ENCODE data around the gene KRT6A. TPM values are rescaled to one million over a fixed set of nuclear protein-coding genes. Genes with fewer than 3 reads are reported as not detected.

The KRT6A gene
- polyA plus RNA-seq, 2 of the 4 experiments (the other 2 are of a cell fraction) = 0.04 to 0.14 TPM

DNA sequence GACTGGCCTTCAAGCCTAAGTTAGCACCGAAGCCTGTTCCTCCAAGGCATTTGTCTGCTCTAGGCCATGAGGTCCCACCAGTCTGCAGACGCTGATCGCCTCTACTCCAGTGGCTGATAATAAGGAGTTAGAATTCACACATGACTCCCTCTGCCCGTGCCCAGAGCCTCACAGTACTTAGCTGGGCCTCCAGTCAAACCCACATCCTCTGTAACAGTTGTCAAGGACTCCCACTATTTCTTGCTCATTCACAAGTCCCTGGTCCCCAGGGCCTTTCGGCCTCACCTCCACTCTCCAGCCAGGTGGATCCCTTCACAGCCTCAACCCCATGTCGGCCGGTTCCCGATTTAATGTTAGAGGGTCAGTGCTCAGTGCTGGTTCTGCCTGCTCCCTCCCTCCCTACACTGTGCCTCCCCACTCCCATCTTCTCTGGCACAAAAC, 33.5 kb upstream of the KRT6A start:
- TF ChIP-seq RAD21 (conservative IDR thresholded peaks at IDR 0.05 in 1 of 2, IDR thresholded peaks at IDR 0.05 in 1 of 2) (no peak), CEBPB (IDR thresholded peaks at IDR 0.05) (no peak), SREBF2 (IDR thresholded peaks at IDR 0.05) (no peak), HES2 (IDR thresholded peaks at IDR 0.05) (no peak)
- TF ChIP-seq, protein P1, sequence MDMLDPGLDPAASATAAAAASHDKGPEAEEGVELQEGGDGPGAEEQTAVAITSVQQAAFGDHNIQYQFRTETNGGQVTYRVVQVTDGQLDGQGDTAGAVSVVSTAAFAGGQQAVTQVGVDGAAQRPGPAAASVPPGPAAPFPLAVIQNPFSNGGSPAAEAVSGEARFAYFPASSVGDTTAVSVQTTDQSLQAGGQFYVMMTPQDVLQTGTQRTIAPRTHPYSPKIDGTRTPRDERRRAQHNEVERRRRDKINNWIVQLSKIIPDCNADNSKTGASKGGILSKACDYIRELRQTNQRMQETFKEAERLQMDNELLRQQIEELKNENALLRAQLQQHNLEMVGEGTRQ (IDR thresholded peaks at IDR 0.05) = no peak
- no peak for DNase-seq (ENCODE audit: low read depth in 1 of 2, low spot score in 1 of 2)
- ATAC-seq = no peak
- POLR2A ChIA-PET = no interaction called here
- Histone ChIP-seq H3K4me1 (peaks cover 15% of the 10 kb centered on the region), H3K4me3 (no peak overlapping the region), H3K27ac (no peak overlapping the region), H3K4me2 (no peak overlapping the region), H3K9me3 (no peaks in the 10 kb centered on the region)
- no peak for FAIRE-seq
- CTCF ChIA-PET = interaction anchor here (1.3 kb wide), 1 partner anchor 359 kb away, joined by 3 read pairs; no protein-coding TSS in a partner anchor
- 70% methylated on average over 8 of the region's 8 CpGs for WGBS (ENCODE audit: missing lambda C conversion rate)

GRCh38 chr12:52525661-52526499, 32.8 kb upstream of the KRT6A start:
- ATAC-seq = no peak
- TF ChIP-seq CHD2 (IDR thresholded peaks at IDR 0.05; ENCODE audit: low read length, partially characterized antibody) (no peak), HOXB5 (CRISPR knock-in tag; IDR thresholded peaks at IDR 0.05) (no peak), JUNB (IDR thresholded peaks at IDR 0.05) (no peak), PHF8 (IDR thresholded peaks at IDR 0.05; ENCODE audit: borderline replicate concordance, low read depth) (no peak), POLR2A (IDR thresholded peaks at IDR 0.05; ENCODE audit: low read length) (no peak), SREBF2 (IDR thresholded peaks at IDR 0.05) (no peak), FOSB (CRISPR knock-in tag; IDR thresholded peaks at IDR 0.05) (no peak)
- TF ChIP-seq, protein P2, sequence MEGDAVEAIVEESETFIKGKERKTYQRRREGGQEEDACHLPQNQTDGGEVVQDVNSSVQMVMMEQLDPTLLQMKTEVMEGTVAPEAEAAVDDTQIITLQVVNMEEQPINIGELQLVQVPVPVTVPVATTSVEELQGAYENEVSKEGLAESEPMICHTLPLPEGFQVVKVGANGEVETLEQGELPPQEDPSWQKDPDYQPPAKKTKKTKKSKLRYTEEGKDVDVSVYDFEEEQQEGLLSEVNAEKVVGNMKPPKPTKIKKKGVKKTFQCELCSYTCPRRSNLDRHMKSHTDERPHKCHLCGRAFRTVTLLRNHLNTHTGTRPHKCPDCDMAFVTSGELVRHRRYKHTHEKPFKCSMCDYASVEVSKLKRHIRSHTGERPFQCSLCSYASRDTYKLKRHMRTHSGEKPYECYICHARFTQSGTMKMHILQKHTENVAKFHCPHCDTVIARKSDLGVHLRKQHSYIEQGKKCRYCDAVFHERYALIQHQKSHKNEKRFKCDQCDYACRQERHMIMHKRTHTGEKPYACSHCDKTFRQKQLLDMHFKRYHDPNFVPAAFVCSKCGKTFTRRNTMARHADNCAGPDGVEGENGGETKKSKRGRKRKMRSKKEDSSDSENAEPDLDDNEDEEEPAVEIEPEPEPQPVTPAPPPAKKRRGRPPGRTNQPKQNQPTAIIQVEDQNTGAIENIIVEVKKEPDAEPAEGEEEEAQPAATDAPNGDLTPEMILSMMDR (IDR thresholded peaks at IDR 0.05) = no peak
- TF ChIP-seq, protein P3, sequence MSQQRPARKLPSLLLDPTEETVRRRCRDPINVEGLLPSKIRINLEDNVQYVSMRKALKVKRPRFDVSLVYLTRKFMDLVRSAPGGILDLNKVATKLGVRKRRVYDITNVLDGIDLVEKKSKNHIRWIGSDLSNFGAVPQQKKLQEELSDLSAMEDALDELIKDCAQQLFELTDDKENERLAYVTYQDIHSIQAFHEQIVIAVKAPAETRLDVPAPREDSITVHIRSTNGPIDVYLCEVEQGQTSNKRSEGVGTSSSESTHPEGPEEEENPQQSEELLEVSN (IDR thresholded peaks at IDR 0.05; ENCODE audit: borderline replicate concordance, low read depth) = no peak
- TF ChIP-seq, protein P4, sequence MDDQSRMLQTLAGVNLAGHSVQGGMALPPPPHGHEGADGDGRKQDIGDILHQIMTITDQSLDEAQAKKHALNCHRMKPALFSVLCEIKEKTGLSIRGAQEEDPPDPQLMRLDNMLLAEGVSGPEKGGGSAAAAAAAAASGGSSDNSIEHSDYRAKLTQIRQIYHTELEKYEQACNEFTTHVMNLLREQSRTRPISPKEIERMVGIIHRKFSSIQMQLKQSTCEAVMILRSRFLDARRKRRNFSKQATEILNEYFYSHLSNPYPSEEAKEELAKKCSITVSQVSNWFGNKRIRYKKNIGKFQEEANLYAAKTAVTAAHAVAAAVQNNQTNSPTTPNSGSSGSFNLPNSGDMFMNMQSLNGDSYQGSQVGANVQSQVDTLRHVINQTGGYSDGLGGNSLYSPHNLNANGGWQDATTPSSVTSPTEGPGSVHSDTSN (IDR thresholded peaks at IDR 0.05) = no peak
- no peaks in the 10 kb centered on the region for H3K9me3 ChIP-seq
- no peak overlapping the region for H3K27ac ChIP-seq
- WGBS (ENCODE audit: missing lambda C conversion rate) = 72% methylated on average over 13 of the region's 13 CpGs
- H3K4me2 ChIP-seq = no peak overlapping the region
- no peak for FAIRE-seq
- no peak for DNase-seq (ENCODE audit: low read depth in 1 of 2, low spot score in 1 of 2)
- peaks cover 22% of the 10 kb centered on the region for H3K4me1 ChIP-seq
- ChIA-PET CTCF (interaction anchor here (0.7 kb wide), 1 partner anchor 91 kb away, joined by 3 read pairs; no protein-coding TSS in a partner anchor), POLR2A (no interaction called here)
- no peak overlapping the region for H3K4me3 ChIP-seq

- WGBS (ENCODE audit: missing lambda C conversion rate) = 75% methylated on average over 4 of the region's 5 CpGs
These were observed 32.0 kb upstream of the KRT6A start for GRCh38 chr12:52524898-52525591.

More at GRCh38 chr12:52524898-52525591, 32.0 kb upstream of the KRT6A start:
- ATAC-seq (no peak), FAIRE-seq (no peak), DNase-seq (ENCODE audit: low read depth in 1 of 2, low spot score in 1 of 2) (no peak)
- Histone ChIP-seq H3K4me2 (no peak overlapping the region), H3K27ac (no peak overlapping the region), H3K4me1 (peaks cover 22% of the 10 kb centered on the region), H3K4me3 (no peak overlapping the region), H3K9me3 (no peaks in the 10 kb centered on the region)
- TF ChIP-seq RCOR1 (IDR thresholded peaks at IDR 0.05; ENCODE audit: low read depth, low read length) = no peak
- TF ChIP-seq, protein P2 (IDR thresholded peaks at IDR 0.05) = no peak
- TF ChIP-seq HES2 (IDR thresholded peaks at IDR 0.05) = no peak
- no peak for TF ChIP-seq CHD2 (IDR thresholded peaks at IDR 0.05; ENCODE audit: low read length, partially characterized antibody)
- TF ChIP-seq PHF8 (IDR thresholded peaks at IDR 0.05; ENCODE audit: borderline replicate concordance, low read depth) = no peak
- no peak for TF ChIP-seq KDM1A (IDR thresholded peaks at IDR 0.05; ENCODE audit: low read depth)
- TF ChIP-seq FOSB (CRISPR knock-in tag; IDR thresholded peaks at IDR 0.05) = no peak
- ChIA-PET CTCF (interaction anchor here (0.6 to 0.7 kb wide), 3 partner anchors 90 to 446 kb away, joined by 3 to 4 read pairs (median 3); no protein-coding TSS in a partner anchor), POLR2A (no interaction called here)
